T-helper 2 cell treated with Interferon-gamma antibody and Interleukin-4, amounts not matched to agents 5 μg/mL and 100 μg/mL, for 36 hours (primary cell): ENCODE data around the gene EDEM2.
"Not testable (repeated sequence)": the region's sequence is repeated elsewhere in the genome, so short reads cannot be mapped to it uniquely, and the experiment has no call there.

Source experiments
- DNase-seq: peaks from one replicate; pipeline ENCODE4 v3.0.0; 2021; ENCODE audit warnings: low spot score
- H3K27ac Mint-ChIP-seq: one replicate; pipeline ENCODE4 v1.8.0; 2021; ENCODE audit warnings: mild to moderate bottlenecking, mixed read lengths
- H3K27me3 Mint-ChIP-seq: one replicate; pipeline ENCODE4 v1.8.0; 2021; ENCODE audit warnings: low read depth, mixed read lengths
- H3K36me3 Mint-ChIP-seq: one replicate; pipeline ENCODE4 v1.8.0; 2021; ENCODE audit warnings: low read depth, mixed read lengths
- H3K4me1 Mint-ChIP-seq: one replicate; pipeline ENCODE4 v1.8.0; 2021; ENCODE audit warnings: low read depth, mixed read lengths
- H3K4me3 Mint-ChIP-seq: one replicate; pipeline ENCODE4 v1.8.0; 2022; ENCODE audit warnings: mild to moderate bottlenecking, moderate library complexity, mixed read lengths
- H3K9me3 Mint-ChIP-seq: one replicate; pipeline ENCODE4 v1.8.0; 2021; ENCODE audit warnings: mixed read lengths

Gene EDEM2

DNA sequence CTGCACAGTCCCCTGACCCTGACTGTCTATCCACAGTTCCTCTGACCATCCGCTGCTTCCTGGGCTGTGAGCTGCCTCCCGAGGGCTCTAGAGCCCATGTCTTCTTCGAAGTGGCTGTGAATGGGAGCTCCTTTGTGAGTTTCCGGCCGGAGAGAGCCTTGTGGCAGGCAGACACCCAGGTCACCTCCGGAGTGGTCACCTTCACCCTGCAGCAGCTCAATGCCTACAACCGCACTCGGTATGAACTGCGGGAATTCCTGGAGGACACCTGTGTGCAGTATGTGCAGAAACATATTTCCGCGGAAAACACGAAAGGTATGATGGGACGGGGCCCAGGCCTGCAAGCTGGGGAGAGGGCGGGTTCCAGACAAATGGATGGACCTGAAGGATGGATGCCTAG is 29.0 kb upstream of the EDEM2 start:
- H3K4me3 Mint-ChIP-seq = no peak overlapping the region
- H3K36me3 Mint-ChIP-seq = no peaks in the 10 kb centered on the region
- no peak for DNase-seq
- no peak overlapping the region for H3K27ac Mint-ChIP-seq
- peaks cover 12% of the 10 kb centered on the region for H3K4me1 Mint-ChIP-seq
- H3K9me3 Mint-ChIP-seq = no peaks in the 10 kb centered on the region
- no peaks in the 10 kb centered on the region for H3K27me3 Mint-ChIP-seq

- Mint-ChIP-seq H3K9me3 (no peaks in the 10 kb centered on the region), H3K36me3 (no peaks in the 10 kb centered on the region), H3K4me3 (no peak overlapping the region), H3K27ac (no peak overlapping the region), H3K27me3 (no peaks in the 10 kb centered on the region), H3K4me1 (peaks cover 12% of the 10 kb centered on the region)
- DNase-seq = no peak
Observed at GRCh38 chr20:35174458-35175216, 27.5 kb upstream of the EDEM2 start.

GRCh38 chr20:35173576-35174192 is 26.5 kb upstream of the EDEM2 start:
- no peaks in the 10 kb centered on the region for H3K27me3 Mint-ChIP-seq
- peaks cover 12% of the 10 kb centered on the region for H3K4me1 Mint-ChIP-seq
- no peak overlapping the region for H3K27ac Mint-ChIP-seq
- DNase-seq = no peak
- no peak overlapping the region for H3K4me3 Mint-ChIP-seq
- no peaks in the 10 kb centered on the region for H3K9me3 Mint-ChIP-seq
- H3K36me3 Mint-ChIP-seq = no peaks in the 10 kb centered on the region

GRCh38 chr20:35172434-35172806 is 25.3 kb upstream of the EDEM2 start:
- no peak for DNase-seq
- H3K4me3 Mint-ChIP-seq = peak overlapping the region; percentile 68
- H3K9me3 Mint-ChIP-seq = no peaks in the 10 kb centered on the region
- peak overlapping the region; percentile 14 for H3K27ac Mint-ChIP-seq
- H3K36me3 Mint-ChIP-seq = no peaks in the 10 kb centered on the region
- no peaks in the 10 kb centered on the region for H3K27me3 Mint-ChIP-seq
- H3K4me1 Mint-ChIP-seq = peaks cover 12% of the 10 kb centered on the region

DNA sequence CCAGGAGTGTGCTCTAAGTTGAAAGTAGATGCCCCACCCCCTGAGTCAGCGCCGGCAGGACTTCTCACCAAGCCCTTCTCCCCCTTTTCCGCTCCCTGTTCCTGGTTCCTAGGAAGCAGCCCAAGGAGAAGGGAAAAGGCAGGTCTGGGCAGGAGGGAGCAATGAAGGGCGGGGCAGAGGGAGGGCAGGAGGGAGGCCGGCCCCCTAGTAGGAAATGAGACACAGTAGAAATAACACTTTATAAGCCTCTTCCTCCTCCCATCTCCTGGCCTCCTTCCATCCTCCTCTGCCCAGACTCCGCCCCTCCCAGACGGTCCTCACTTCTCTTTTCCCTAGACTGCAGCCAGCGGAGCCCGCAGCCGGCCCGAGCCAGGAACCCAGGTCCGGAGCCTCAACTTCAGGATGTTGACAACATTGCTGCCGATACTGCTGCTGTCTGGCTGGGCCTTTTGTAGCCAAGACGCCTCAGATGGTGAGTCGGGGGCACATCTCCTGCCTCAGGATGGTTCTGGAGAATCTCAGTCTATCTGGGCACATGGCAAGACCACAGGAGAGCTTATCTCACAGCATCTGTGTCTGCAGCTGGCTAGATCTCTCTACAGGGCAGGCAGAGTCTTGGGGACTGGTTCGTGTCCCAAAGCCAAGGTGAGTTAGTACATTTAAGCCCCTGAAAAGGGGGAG is 24.8 kb upstream of the EDEM2 start, which contains the start of gene PROCR:
Gene PROCR, plus strand, starts transcription at position 320 of the 681 bp plus-strand sequence. Its CDS starts 83 bp downstream, at position 403.
- peak within 1 kb of the TSS; percentile 14 for H3K27ac Mint-ChIP-seq
- H3K36me3 Mint-ChIP-seq = no peaks in the 10 kb centered on the region
- H3K4me1 Mint-ChIP-seq = peaks cover 12% of the 10 kb centered on the region
- DNase-seq = no peak
- no peaks in the 10 kb centered on the region for H3K9me3 Mint-ChIP-seq
- H3K27me3 Mint-ChIP-seq = no peaks in the 10 kb centered on the region
- H3K4me3 Mint-ChIP-seq = peak within 1 kb of the TSS; percentile 68

GRCh38 chr20:35171438-35171752 is 24.3 kb upstream of the EDEM2 start:
- Mint-ChIP-seq H3K36me3 (no peaks in the 10 kb centered on the region), H3K4me3 (peak overlapping the region; percentile 68), H3K27me3 (no peaks in the 10 kb centered on the region), H3K27ac (no peak overlapping the region), H3K4me1 (peaks cover 14% of the 10 kb centered on the region), H3K9me3 (no peaks in the 10 kb centered on the region)
- no peak for DNase-seq

GRCh38 chr20:35168701-35169409 is 21.7 kb upstream of the EDEM2 start:
- H3K36me3 Mint-ChIP-seq, H3K4me3 Mint-ChIP-seq, DNase-seq, H3K27ac Mint-ChIP-seq, H3K27me3 Mint-ChIP-seq, H3K9me3 Mint-ChIP-seq: not testable (repeated sequence)
- H3K4me1 Mint-ChIP-seq = peaks cover 15% of the 10 kb centered on the region

- H3K9me3 Mint-ChIP-seq = peaks cover 8% of the 10 kb centered on the region
- peaks cover 15% of the 10 kb centered on the region for H3K4me1 Mint-ChIP-seq
- peaks cover 5% of the 10 kb centered on the region for H3K27me3 Mint-ChIP-seq
- no peaks in the 10 kb centered on the region for H3K36me3 Mint-ChIP-seq
- H3K4me3 Mint-ChIP-seq = no peak overlapping the region
- no peak for DNase-seq
- H3K27ac Mint-ChIP-seq = no peak overlapping the region
Observed at GRCh38 chr20:35167787-35168186, 20.7 kb upstream of the EDEM2 start.

GRCh38 chr20:35166242-35166830 is 19.2 kb upstream of the EDEM2 start:
- H3K27me3 Mint-ChIP-seq = peaks cover 5% of the 10 kb centered on the region
- H3K36me3 Mint-ChIP-seq = no peaks in the 10 kb centered on the region
- H3K4me1 Mint-ChIP-seq = peaks cover 7% of the 10 kb centered on the region
- H3K27ac Mint-ChIP-seq = no peak overlapping the region
- no peak for DNase-seq
- H3K4me3 Mint-ChIP-seq = no peak overlapping the region
- H3K9me3 Mint-ChIP-seq = peaks cover 8% of the 10 kb centered on the region

DNA sequence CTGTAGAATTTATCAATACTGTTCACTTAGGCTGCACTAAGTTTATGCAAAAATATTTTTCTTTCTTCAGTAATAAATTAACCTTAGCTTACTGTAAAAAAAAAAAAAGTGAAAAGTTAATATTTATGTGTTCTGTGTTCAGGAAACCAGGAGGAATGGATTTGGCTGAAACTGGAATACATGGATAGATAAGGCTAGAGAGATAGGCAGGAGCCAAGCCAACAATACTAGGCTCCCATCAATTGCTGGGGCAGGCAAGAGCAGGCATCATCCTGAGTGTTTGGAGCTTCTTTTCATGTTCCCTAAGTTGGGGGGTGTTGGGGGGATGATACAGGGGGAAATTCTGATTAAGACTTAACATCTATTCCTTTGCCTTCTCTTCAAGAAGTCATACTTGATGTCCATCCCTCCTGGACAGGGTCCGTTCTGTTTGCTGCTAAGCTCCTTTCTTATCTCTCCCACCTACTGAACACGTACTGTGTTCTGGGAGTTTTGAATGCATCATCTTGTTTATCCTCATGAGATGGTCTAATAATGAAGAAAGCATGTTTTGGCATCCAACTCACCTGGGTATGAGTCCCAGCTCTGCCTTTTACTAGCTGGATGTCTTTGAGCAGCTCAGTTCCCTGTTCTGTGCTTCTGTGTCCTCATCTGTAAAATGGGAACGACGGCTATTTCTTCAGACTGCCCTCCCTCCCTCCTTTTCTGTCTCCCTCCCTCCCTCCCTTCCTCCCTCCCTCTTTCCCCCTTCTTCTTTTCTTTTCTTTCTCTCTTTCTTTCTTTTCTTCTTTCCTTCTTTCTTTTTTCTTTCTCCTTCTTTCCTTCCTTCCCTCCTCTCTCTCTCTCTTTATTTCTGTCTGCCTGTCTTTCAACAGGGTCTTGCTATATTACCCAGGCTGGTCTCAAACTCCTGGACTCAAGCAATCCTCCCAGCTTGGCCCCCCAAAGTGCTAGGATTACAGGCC is 18.4 kb upstream of the EDEM2 start:
- Mint-ChIP-seq H3K36me3 (no peaks in the 10 kb centered on the region), H3K4me1 (peaks cover 7% of the 10 kb centered on the region), H3K27ac (peak overlapping the region; percentile 49), H3K27me3 (peaks cover 5% of the 10 kb centered on the region), H3K9me3 (peaks cover 8% of the 10 kb centered on the region), H3K4me3 (no peak overlapping the region)
- DNase-seq = no peak

DNA sequence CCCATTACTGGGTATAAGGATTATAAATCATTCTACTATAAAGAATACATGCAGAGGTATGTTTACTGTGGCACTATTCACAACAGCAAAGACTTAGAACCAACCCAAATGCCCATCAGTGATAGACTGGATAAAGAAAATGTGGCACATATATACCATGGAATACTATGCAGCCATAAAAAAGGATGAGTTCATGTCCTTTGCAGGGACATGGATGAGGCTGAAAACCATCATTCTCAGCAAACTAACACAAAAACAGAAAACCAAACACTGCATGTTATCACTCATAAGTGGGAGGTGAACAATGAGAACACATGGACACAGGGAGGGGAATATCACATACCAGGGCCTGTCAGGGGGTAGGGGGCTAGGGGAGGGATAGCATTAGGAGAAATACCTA is 17.4 kb upstream of the EDEM2 start:
- H3K36me3 Mint-ChIP-seq = not testable (repeated sequence)

DNA sequence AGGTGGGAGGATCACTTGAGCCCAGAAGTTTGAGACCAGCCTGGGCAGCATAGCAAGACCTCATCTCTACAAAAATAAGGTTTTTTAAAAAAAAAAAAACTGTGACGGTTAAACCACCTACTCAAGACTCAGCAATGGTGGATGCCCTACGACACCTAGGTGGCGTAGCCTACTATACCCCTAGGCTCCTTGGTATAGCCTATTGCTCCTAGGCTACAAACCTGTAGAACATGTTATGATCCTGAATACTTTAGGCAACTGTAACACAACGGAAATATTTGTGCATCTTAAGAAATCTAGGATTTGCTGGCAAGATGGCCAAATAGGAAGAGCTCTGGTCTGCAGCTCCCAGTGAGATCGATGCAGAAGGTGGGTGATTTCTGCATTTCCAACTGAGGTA is 13.2 kb upstream of the EDEM2 start:
- H3K4me1 Mint-ChIP-seq, DNase-seq, H3K4me3 Mint-ChIP-seq, H3K36me3 Mint-ChIP-seq, H3K27me3 Mint-ChIP-seq, H3K27ac Mint-ChIP-seq, H3K9me3 Mint-ChIP-seq: not testable (repeated sequence)

More for the DNA sequence above, 17.4 kb upstream of the EDEM2 start:
- H3K27me3 Mint-ChIP-seq, H3K27ac Mint-ChIP-seq, H3K4me1 Mint-ChIP-seq, H3K4me3 Mint-ChIP-seq, H3K9me3 Mint-ChIP-seq, DNase-seq: not testable (repeated sequence)

GRCh38 chr20:35156978-35157377 is 9.8 kb upstream of the EDEM2 start:
- Mint-ChIP-seq H3K36me3 (no peaks in the 10 kb centered on the region), H3K9me3 (no peaks in the 10 kb centered on the region), H3K4me3 (no peak overlapping the region), H3K27me3 (peaks cover 2% of the 10 kb centered on the region), H3K27ac (no peak overlapping the region), H3K4me1 (peaks cover 4% of the 10 kb centered on the region)
- no peak for DNase-seq
